ENCODE measurements around the gene INSYN2B. TPM values are rescaled to one million over a fixed set of nuclear protein-coding genes. Genes with fewer than 3 reads are reported as not detected.

The INSYN2B gene
- not detected for total RNA-seq (ENCODE audit: unreplicated experiment)
- long read RNA-seq, partial matches to known transcripts, result 0 of 1 reads
- long read RNA-seq, other reads (novel, unspliced or antisense), result 1 of 1 reads

DNA sequence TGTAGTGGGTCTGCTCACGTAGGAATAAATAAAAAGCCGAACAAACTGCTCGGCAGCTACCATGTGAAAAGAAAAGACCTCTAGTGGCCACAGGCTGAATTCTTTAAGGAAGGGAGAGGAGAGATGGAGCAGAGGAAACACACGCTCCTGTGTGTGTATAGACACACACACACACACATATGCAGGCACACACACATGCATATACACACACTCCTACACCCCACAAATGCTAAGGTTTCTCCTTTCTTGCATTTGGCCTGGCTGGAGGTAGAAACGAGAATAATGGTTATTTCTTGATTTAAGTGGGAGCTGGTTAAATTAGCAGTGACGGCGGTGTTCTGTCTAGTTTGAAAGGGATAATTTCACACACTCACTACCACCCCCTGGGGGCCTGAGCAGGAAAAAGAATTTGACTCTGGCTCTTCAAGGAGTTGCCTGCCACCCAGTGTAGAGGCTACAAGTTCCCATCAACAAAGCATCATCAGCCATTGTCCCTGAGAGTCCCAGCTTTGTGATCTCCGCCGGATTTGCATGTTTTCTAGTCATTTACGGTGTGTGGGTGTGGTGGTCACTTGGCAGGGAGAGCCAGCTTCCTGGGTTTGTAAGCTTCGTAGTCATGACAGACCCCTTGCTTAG lies at the start of gene INSYN2B:
INSYN2B (minus strand) TSS at position 78 of the 636 bp plus-strand sequence. CDS start 96,597 bp downstream, outside the sequence.
- H3K27ac Mint-ChIP-seq (ENCODE audit: unreplicated experiment), result no peak within 1 kb of the TSS
- TF ChIP-seq, protein P1, sequence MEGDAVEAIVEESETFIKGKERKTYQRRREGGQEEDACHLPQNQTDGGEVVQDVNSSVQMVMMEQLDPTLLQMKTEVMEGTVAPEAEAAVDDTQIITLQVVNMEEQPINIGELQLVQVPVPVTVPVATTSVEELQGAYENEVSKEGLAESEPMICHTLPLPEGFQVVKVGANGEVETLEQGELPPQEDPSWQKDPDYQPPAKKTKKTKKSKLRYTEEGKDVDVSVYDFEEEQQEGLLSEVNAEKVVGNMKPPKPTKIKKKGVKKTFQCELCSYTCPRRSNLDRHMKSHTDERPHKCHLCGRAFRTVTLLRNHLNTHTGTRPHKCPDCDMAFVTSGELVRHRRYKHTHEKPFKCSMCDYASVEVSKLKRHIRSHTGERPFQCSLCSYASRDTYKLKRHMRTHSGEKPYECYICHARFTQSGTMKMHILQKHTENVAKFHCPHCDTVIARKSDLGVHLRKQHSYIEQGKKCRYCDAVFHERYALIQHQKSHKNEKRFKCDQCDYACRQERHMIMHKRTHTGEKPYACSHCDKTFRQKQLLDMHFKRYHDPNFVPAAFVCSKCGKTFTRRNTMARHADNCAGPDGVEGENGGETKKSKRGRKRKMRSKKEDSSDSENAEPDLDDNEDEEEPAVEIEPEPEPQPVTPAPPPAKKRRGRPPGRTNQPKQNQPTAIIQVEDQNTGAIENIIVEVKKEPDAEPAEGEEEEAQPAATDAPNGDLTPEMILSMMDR (IDR thresholded peaks at IDR 0.05; ENCODE audit: partially characterized antibody, unreplicated experiment), result peak; percentile 86
- no peaks in the 10 kb centered on the region for H3K36me3 Mint-ChIP-seq (ENCODE audit: unreplicated experiment)
- peaks cover 2% of the 10 kb centered on the region for H3K27me3 Mint-ChIP-seq (ENCODE audit: unreplicated experiment)
- DNase-seq, result peak; percentile 81
- H3K4me3 Mint-ChIP-seq (ENCODE audit: unreplicated experiment), result peak within 1 kb of the TSS; percentile 47
- H3K4me1 Mint-ChIP-seq (ENCODE audit: low read depth, unreplicated experiment), result peaks cover 13% of the 10 kb centered on the region
- H3K9me3 Mint-ChIP-seq (ENCODE audit: unreplicated experiment), result no peaks in the 10 kb centered on the region

DNA sequence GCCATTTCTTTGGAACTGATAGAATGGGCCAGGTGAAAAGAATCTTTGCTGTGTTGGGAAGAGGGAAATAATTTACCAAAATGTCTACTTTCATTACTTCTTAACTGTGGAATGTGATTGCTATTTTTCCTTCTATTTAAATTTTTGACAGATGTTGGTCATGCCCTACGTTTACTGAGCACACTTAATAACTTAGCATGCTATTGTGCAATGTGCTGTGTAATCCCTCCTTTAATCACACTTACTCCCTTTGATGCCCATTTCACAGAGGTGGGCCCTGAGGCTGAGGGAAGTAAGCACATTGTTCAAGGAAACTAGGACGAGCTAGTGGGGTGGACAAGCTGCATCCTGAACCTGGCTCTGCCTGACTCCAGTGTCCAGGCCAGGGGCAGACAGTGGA lies 47.8 kb upstream of the INSYN2B start:
- H3K4me1 Mint-ChIP-seq (ENCODE audit: low read depth, unreplicated experiment), result peaks cover 6% of the 10 kb centered on the region
- DNase-seq, result no peak
- no peak overlapping the region for H3K27ac Mint-ChIP-seq (ENCODE audit: unreplicated experiment)
- TF ChIP-seq, protein P1 (IDR thresholded peaks at IDR 0.05; ENCODE audit: partially characterized antibody, unreplicated experiment), result no peak
- no peaks in the 10 kb centered on the region for H3K36me3 Mint-ChIP-seq (ENCODE audit: unreplicated experiment)
- H3K4me3 Mint-ChIP-seq (ENCODE audit: unreplicated experiment), result no peak overlapping the region
- no peaks in the 10 kb centered on the region for H3K9me3 Mint-ChIP-seq (ENCODE audit: unreplicated experiment)
- H3K27me3 Mint-ChIP-seq (ENCODE audit: unreplicated experiment), result peaks cover 6% of the 10 kb centered on the region

DNA sequence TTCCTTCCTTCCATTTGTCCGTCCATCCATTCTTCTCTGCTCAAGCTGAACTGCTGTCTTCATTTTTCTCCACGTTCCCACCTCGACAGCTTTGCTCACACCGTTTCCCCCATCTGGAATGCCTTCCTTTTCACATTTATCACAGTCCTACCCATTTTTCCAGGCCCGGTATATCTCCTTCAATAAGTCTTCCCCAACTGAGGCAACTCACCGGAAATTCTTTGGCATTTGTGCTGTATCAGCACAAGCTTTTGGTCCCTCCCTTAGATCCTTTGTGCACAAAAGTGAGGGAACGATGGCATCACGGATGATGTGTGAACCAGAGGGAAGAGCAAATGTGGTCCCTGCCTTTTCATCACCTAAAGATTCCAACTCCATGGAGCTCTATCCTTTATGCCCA lies 45.6 kb upstream of the INSYN2B start:
- DNase-seq, result no peak
- H3K4me1 Mint-ChIP-seq (ENCODE audit: low read depth, unreplicated experiment), result peaks cover 6% of the 10 kb centered on the region
- H3K4me3 Mint-ChIP-seq (ENCODE audit: unreplicated experiment), result no peak overlapping the region
- H3K27ac Mint-ChIP-seq (ENCODE audit: unreplicated experiment), result no peak overlapping the region
- H3K36me3 Mint-ChIP-seq (ENCODE audit: unreplicated experiment), result no peaks in the 10 kb centered on the region
- TF ChIP-seq, protein P1 (IDR thresholded peaks at IDR 0.05; ENCODE audit: partially characterized antibody, unreplicated experiment), result no peak
- no peaks in the 10 kb centered on the region for H3K9me3 Mint-ChIP-seq (ENCODE audit: unreplicated experiment)
- H3K27me3 Mint-ChIP-seq (ENCODE audit: unreplicated experiment), result peaks cover 4% of the 10 kb centered on the region

DNA sequence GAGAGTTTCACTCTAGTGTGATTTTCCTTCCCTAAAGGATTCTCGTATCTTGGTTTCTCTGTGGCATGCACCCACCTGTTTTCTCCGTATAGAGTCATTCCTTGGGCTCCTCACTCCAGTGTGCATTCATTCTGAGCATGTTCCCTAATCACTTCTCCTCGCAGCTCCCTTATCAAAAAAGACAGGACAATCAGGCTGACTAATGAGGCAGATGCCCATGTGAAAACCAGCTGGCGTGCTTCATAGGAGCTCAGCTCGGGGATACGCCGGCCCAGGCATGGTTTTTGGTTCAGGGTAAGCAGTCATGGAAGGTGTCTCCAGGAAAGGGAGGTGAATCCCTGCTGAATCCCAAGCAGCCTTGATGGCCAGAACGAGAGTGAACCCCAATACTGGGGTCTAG lies 41.2 kb upstream of the INSYN2B start:
- Mint-ChIP-seq H3K36me3 (ENCODE audit: unreplicated experiment) (no peaks in the 10 kb centered on the region), H3K4me1 (ENCODE audit: low read depth, unreplicated experiment) (no peaks in the 10 kb centered on the region), H3K27ac (ENCODE audit: unreplicated experiment) (no peak overlapping the region), H3K4me3 (ENCODE audit: unreplicated experiment) (no peak overlapping the region), H3K27me3 (ENCODE audit: unreplicated experiment) (peaks cover 5% of the 10 kb centered on the region), H3K9me3 (ENCODE audit: unreplicated experiment) (peaks cover 5% of the 10 kb centered on the region)
- TF ChIP-seq, protein P1 (IDR thresholded peaks at IDR 0.05; ENCODE audit: partially characterized antibody, unreplicated experiment), result no peak
- DNase-seq, result no peak

DNA sequence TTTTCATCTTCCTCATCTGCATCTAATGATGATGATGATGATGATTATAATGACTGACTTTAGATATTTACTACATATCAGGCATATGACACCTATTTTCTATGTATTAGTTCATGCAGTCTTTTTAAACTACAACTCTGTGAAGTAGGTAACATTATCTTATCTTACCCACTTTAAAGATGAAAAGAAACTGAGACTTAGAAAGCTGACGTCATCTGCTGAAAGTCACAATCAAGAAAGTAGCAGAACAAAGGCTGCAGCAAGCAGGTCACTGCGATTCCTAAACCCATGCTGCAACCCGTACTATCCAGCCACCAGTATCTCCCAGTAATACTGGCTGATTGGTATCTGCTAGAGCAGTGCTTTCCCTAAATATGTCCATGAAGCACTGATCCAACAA lies 40.1 kb upstream of the INSYN2B start:
- Mint-ChIP-seq H3K36me3 (ENCODE audit: unreplicated experiment) (no peaks in the 10 kb centered on the region), H3K4me3 (ENCODE audit: unreplicated experiment) (no peak overlapping the region), H3K27me3 (ENCODE audit: unreplicated experiment) (peaks cover 3% of the 10 kb centered on the region), H3K27ac (ENCODE audit: unreplicated experiment) (no peak overlapping the region), H3K4me1 (ENCODE audit: low read depth, unreplicated experiment) (no peaks in the 10 kb centered on the region), H3K9me3 (ENCODE audit: unreplicated experiment) (peaks cover 5% of the 10 kb centered on the region)
- DNase-seq, result no peak
- TF ChIP-seq, protein P1 (IDR thresholded peaks at IDR 0.05; ENCODE audit: partially characterized antibody, unreplicated experiment), result no peak

Measured in glutamatergic neuron (in vitro differentiated cells).